Transverse colon (tissue), 3 donors: ENCODE data around the gene PAX5.

Experiments
- EP300 ChIP-seq: sonication (generic); formaldehyde crosslinking; IDR thresholded peaks from one replicate; pipeline ENCODE4 v1.6.1; 2017; ENCODE audit warnings: antibody characterized with exemption, low read depth
- TF ChIP-seq, protein P1 (sequence below), 5 experiments: fragments of 200-600 bp in 3 of 5; fragments of 450-650 bp in 2 of 5; sonication (generic) in 3 of 5; IDR thresholded peaks; 1 replicate in 2 of 5; 2 replicates in 3 of 5; pipeline ENCODE4 v1.5.1; 2016 to 2017; ENCODE audit warnings: antibody characterized with exemption in 5 of 5, inconsistent platforms in 3 of 5, mild to moderate bottlenecking in 2 of 5, moderate library complexity in 1 of 5

DNA sequence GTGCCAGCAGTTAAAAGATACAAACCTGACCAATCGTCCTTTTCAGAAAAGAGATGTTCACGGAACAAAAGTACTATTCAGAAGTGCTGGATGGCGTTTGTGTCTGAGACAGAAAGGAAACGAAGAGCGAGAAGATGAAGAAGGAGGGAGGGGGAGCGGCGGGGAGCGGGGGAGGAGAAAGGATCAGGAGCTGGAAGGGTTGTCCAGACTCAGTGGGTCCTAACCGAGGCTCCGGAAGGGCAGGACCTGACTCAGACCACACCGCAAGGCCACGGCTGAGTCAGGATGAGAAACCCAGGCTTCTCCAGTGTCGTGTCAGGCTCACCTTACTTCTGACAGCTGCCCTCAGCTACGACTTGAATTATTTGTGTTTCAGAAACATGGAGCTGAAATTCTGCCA lies 46.2 kb downstream of the PAX5 start:
- TF ChIP-seq EP300: no peak
- TF ChIP-seq, protein P1, sequence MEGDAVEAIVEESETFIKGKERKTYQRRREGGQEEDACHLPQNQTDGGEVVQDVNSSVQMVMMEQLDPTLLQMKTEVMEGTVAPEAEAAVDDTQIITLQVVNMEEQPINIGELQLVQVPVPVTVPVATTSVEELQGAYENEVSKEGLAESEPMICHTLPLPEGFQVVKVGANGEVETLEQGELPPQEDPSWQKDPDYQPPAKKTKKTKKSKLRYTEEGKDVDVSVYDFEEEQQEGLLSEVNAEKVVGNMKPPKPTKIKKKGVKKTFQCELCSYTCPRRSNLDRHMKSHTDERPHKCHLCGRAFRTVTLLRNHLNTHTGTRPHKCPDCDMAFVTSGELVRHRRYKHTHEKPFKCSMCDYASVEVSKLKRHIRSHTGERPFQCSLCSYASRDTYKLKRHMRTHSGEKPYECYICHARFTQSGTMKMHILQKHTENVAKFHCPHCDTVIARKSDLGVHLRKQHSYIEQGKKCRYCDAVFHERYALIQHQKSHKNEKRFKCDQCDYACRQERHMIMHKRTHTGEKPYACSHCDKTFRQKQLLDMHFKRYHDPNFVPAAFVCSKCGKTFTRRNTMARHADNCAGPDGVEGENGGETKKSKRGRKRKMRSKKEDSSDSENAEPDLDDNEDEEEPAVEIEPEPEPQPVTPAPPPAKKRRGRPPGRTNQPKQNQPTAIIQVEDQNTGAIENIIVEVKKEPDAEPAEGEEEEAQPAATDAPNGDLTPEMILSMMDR (IDR thresholded peaks at IDR 0.05): no peak
